ENCODE data around the gene ITGB2.

ITGB2 gene

GRCh38 chr21:44953628-44954021 lies 32.9 kb upstream of the ITGB2 start:
- no peak for TF ChIP-seq CTCF (IDR thresholded peaks at IDR 0.05; ENCODE audit: borderline replicate concordance, insufficient read depth, low read depth, low read length)
- H3K4me3 ChIP-seq (ENCODE audit: low read depth, low read length): no peak overlapping the region

- no peak for TF ChIP-seq CTCF (IDR thresholded peaks at IDR 0.05; ENCODE audit: borderline replicate concordance, insufficient read depth, low read depth, low read length)
- H3K4me3 ChIP-seq (ENCODE audit: low read depth, low read length): no peak overlapping the region
Measured at GRCh38 chr21:44952929-44953627, 32.4 kb upstream of the ITGB2 start.

GRCh38 chr21:44952116-44952928 lies 31.6 kb upstream of the ITGB2 start:
- TF ChIP-seq CTCF (IDR thresholded peaks at IDR 0.05; ENCODE audit: borderline replicate concordance, insufficient read depth, low read depth, low read length): no peak

GRCh38 chr21:44951186-44951915 lies 30.7 kb upstream of the ITGB2 start:
- H3K4me3 ChIP-seq (ENCODE audit: low read depth, low read length): no peak overlapping the region
- TF ChIP-seq CTCF (IDR thresholded peaks at IDR 0.05; ENCODE audit: borderline replicate concordance, insufficient read depth, low read depth, low read length): no peak

More at GRCh38 chr21:44952116-44952928, 31.6 kb upstream of the ITGB2 start:
- no peak overlapping the region for H3K4me3 ChIP-seq (ENCODE audit: low read depth, low read length)

DNA sequence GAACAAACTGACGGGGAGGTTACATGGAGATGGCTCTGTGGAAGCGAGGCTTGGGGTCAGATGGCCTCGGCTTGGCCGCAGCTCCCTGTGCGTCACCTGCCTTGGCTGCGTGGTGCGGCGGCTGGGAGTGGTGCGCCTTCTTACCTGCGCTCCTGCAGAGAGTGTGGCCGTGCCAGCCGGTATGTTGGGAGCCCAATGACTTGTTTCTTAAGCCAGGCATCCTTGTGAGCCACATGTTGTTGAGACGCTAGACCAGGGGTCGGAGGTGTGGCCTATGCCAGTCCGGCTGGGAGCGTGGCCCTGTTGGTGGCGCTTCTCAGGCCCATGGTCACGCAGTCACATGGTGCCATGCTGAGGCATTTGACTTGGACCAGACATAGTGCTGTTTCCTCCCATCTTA lies 29.7 kb upstream of the ITGB2 start:
- no peak for TF ChIP-seq CTCF (IDR thresholded peaks at IDR 0.05; ENCODE audit: borderline replicate concordance, insufficient read depth, low read depth, low read length)
- no peak overlapping the region for H3K4me3 ChIP-seq (ENCODE audit: low read depth, low read length)

DNA sequence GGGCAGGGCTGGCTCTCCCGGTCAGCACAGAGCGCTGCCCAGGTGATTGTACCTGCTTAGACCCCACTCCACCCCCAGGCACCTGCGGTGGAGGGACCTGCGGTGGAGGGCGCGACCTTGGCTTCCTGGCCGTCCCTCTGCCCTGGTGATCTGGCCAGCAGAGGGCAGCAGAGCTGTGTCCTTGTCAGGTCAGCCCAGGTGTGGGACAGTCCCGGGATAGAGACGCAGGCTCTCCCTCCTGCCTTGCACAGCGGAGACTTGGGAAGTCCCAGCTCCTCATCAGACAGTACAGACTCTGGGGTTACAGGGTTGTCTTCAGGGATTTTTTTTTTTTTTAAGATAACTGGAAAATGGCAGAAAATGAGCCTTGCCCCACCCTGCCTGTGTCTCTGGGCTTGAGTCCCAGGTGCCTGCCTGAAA lies 29.1 kb upstream of the ITGB2 start:
- peak; percentile 90 for TF ChIP-seq CTCF (IDR thresholded peaks at IDR 0.05; ENCODE audit: borderline replicate concordance, insufficient read depth, low read depth, low read length)
- no peak overlapping the region for H3K4me3 ChIP-seq (ENCODE audit: low read depth, low read length)
